GM18502 (cell line): ENCODE measurements around the gene LIPJ.

Experiments
- ATAC-seq: cut with Tn5 transposase; IDR thresholded peaks from one replicate; pipeline ENCODE4 v1.9.1; 2021; ENCODE audit warnings: mild to moderate bottlenecking; ENCODE audit not compliant: unreplicated experiment, poor library complexity

Gene LIPJ

GRCh38 chr10:88592906-88593305, 6.3 kb downstream of the LIPJ start:
- no peak for ATAC-seq

DNA sequence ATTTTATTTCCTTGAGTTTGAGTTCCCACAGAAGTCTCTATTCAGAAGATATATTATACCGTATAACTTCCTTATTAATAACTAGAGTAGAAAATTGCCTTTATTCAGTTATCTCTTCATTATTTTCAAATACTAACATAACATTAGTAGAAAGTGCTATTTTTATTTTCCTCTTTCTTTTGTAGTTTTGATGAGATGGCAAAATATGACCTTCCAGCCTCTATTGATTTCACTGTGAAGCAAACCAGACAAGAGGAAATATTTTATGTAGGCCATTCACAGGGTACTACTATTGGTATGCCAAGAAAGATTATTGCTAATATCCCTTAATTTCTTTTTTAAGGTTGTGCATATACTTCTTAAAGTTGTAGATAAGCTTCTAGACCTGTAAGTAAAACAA, 7.9 kb downstream of the LIPJ start:
- no peak for ATAC-seq

DNA sequence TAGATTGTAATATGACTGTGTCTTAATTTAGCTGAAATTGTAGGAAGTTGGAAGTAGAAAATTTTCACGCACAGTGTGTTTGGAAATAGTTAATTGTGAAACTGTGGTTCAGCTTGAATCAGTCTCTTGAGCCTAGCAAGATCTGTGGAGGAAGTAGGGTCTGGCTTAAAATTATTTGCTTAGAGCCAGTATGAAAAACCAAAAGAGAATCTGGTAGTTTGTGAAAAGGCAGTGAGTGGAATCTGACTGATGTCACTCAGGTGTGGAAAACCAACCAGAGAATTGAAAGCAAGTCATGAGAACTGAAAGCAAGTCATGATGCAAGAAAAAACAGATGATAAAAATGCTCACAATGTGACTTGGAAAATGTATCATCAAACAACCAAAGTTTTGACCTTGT, 11.5 kb downstream of the LIPJ start:
- ATAC-seq = peak; percentile 86

DNA sequence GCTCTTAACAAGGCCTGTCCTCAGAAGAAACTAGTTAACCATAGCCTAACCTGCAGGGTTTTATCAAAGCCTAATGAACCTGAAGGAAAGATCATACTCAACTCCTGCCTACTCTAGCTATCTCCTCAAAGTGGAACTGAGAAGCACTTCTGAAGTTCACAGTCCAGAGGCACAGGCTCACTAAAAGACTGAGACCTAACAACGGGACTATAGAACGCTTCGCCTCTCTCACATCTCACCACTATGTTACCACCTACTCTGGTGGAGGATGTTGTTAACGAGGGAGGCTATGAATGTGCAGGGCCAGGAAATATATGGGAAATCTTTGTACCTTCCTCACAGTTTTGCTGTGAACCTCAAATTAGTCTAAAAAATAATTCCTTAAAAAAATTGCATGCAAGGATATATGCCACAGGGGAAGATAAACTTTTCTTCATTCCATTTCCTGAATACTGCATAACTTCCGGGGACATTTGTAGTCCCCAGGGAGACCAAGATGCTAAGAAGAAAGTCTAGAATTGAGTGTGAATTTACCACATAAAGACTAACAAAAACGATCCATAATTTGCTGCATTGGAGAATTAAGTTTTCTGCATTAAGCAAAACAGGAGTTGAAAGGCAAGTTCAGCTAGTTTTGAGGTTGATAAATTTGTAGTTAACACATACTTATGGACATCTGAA, 21.6 kb downstream of the LIPJ start:
- ATAC-seq = no peak

DNA sequence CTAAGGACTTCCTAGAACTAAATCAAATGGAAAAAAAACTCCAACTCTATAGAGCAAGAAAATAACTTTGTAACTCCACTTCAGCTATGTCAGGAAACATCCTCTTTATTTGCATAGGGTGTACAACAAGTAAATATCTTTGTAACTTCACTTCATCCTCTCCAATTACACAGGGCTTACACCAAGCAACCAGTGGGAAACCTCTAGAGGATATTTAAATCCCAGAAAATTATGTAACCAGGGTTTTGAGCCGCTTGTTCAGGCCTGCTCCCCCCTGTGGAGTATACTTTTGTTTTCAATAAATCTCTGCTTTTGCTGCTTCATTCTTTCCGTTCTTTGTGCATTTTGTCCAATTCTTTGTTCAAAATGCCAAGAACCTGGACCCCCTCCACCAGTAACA, 22.2 kb downstream of the LIPJ start:
- no peak for ATAC-seq

DNA sequence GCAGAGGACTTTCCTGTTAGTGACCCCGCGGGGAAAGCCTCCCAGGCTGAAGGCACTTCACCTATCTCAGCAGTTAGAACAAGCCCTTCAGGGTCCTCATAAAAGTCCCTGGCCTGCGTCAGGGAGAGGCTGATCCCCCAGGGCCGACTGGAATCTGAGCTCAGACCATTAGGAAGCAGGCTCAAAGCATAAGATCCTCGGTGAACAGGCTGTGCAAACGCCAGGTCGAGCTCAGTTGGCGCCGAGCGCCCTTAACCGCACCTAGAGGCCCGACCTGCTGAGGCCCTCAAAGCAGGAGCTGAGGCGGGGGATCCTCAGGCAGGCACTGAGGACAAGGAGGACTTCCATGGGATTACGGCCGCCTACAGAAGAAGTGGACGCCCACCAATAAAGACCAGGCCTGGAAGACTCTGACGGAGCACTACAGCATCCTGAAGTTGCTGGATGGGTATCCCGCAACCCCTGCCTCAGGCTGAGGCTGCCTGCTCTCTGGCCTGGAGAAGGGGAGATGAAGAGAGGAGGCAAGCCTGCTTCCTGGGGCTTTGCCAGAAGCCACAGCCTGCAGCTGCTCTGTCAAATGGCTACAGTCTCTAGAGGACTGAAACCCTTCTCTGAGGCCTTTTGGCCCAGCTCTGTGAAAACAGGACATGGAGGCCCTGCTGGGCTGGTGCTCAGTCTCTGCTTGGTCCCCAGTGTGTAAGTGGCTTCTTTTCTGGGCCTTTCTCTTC, 29.9 kb downstream of the LIPJ start:
- ATAC-seq = no peak

- ATAC-seq = no peak
Observed at GRCh38 chr10:88617772-88618300, 31.3 kb downstream of the LIPJ start.

- no peak for ATAC-seq
Observed at GRCh38 chr10:88618496-88618895, 31.9 kb downstream of the LIPJ start.

- ATAC-seq = no peak
Observed at GRCh38 chr10:88620441-88620840, 33.9 kb downstream of the LIPJ start.

DNA sequence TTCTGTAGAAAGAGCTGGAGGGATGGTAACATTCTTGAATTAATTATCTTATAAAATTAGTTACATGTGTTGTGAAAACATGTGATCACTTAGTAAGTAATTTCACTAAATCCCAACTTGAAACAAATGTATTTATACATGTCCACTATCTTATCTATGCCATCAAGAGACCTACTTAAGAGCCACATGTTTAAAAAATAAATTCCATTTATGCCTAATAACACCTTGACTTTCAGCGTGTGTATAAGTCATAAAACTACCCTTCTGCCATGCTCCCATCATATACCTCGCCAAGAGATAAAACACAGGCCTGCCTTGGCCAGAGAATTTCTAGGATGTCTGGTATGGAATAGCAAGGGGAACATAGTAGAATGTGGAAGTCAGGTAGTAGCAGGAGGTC, 37.3 kb downstream of the LIPJ start:
- no peak for ATAC-seq

- no peak for ATAC-seq
Observed at GRCh38 chr10:88624840-88625239, 38.3 kb downstream of the LIPJ start.

GRCh38 chr10:88640186-88640585, 53.6 kb downstream of the LIPJ start:
- no peak for ATAC-seq

DNA sequence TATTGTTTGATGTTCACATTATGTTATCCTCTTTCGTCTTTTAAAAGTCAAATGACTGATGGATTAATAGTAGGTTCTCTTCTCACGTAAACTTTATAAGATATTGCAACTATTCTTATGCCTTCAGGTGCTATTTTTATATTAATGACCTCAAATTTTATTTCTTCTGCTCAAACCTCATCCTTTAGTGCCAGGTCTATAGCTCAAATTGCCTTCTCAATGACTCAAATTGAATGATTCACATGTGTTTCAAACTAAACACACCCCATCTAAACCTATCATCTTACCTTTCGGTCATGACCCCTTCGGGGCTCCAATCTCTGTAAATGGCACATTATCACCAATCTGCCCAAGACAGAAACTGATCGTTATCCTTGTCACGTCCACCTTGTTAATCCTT, 55.6 kb downstream of the LIPJ start:
- no peak for ATAC-seq

GRCh38 chr10:88642963-88643362, 56.4 kb downstream of the LIPJ start:
- no peak for ATAC-seq

- ATAC-seq = no peak
Observed at GRCh38 chr10:88647061-88647615, 60.6 kb downstream of the LIPJ start.

DNA sequence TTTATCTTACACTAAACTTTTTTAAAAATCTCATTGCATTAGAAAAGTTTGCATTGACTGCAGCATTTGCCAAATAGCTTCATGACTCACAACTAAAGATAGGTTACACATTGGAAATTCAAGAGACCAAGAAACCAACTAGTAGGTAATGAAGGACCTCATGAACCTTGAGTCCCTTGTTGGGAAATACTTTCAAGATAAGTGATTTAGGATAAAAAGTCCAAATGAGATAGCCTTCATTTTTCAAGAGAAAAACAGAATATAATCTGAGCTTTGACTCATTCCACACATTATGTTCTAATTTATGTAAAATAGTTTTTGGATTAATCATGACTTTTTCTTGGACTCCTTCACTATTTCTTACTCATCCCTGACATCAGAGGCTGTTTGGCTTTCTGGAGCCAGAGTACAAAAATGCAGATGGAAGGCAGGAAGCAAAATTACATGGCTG, 64.6 kb downstream of the LIPJ start:
- no peak for ATAC-seq

- ATAC-seq = no peak
Observed at GRCh38 chr10:88652616-88653015, 66.1 kb downstream of the LIPJ start.
